OCI-LY7 (cell line): Measurements from ENCODE around the gene SLC20A1. TPM values are rescaled to one million over a fixed set of nuclear protein-coding genes. Genes with fewer than 3 reads are reported as not detected.

Source experiments
- BruUV-seq: library from RNA; stranded (reverse); fragments of 400-500 nt; replicated peaks from 2 replicates; lab custom pipeline; 2021; lab: Mats Ljungman, UMichigan
- CTCF ChIA-PET: fragments of 300-600 bp; sonication (Branson Sonifier 250); formaldehyde crosslinking; loops from one replicate; lab custom pipeline; 2022; ENCODE audit warnings: antibody characterized with exemption; ENCODE audit not compliant: unreplicated experiment; lab: Charles Lee
- POLR2A ChIA-PET: fragments of 300-600 bp; sonication (Branson Sonifier 250); formaldehyde crosslinking; loops from one replicate; lab custom pipeline; 2022; ENCODE audit warnings: antibody characterized with exemption; lab: Charles Lee
- DNase-seq: peaks from one replicate; pipeline ENCODE4 v3.0.0-alpha.2; 2015; ENCODE audit warnings: low spot score
- H2AFZ ChIP-seq: fragments of 200-600 bp; sonication (generic), shearing (Covaris generic); 2 replicates; pipeline ENCODE4 v1.6.1; 2014; ENCODE audit warnings: mild to moderate bottlenecking, antibody characterized with exemption, low read length, moderate library complexity
- H3K27ac ChIP-seq: fragments of 200-600 bp; sonication (generic); 2 replicates; pipeline ENCODE4 v1.5.1; 2014; ENCODE audit warnings: mixed run types, low read depth, mild to moderate bottlenecking, moderate library complexity, low read length, inconsistent platforms; ENCODE audit not compliant: poor library complexity, severe bottlenecking
- H3K36me3 ChIP-seq: fragments of 200-600 bp; sonication (generic); 2 replicates; pipeline ENCODE4 v1.6.1; 2014; ENCODE audit warnings: mild to moderate bottlenecking, antibody characterized with exemption, low read length, moderate library complexity, mixed read lengths; ENCODE audit not compliant: insufficient read depth
- H3K4me1 ChIP-seq: fragments of 200-600 bp; sonication (generic); 2 replicates; pipeline ENCODE4 v1.5.1; 2014; ENCODE audit warnings: mild to moderate bottlenecking, low read length; ENCODE audit not compliant: insufficient read depth, poor library complexity, severe bottlenecking
- H3K4me2 ChIP-seq: fragments of 200-600 bp; sonication (generic); 2 replicates; pipeline ENCODE4 v1.6.1; 2014; ENCODE audit warnings: mild to moderate bottlenecking, low read length
- H3K4me3 ChIP-seq: fragments of 200-600 bp; sonication (generic); 2 replicates; pipeline ENCODE4 v1.5.1; 2014; ENCODE audit warnings: mild to moderate bottlenecking, low read depth, low read length; ENCODE audit not compliant: poor library complexity, severe bottlenecking
- H3K79me2 ChIP-seq: fragments of 200-600 bp; sonication (generic); 2 replicates; pipeline ENCODE4 v1.6.1; 2016; ENCODE audit warnings: low read depth, mild to moderate bottlenecking, low read length, moderate library complexity, mixed read lengths; ENCODE audit not compliant: insufficient read depth
- H3K9me2 ChIP-seq: fragments of 200-600 bp; sonication (generic); 2 replicates; pipeline ENCODE4 v1.6.1; 2016; ENCODE audit warnings: mild to moderate bottlenecking, low read length, mixed read lengths; ENCODE audit not compliant: insufficient read depth
- H3K9me3 ChIP-seq: fragments of 200-600 bp; sonication (generic); 2 replicates; pipeline ENCODE4 v1.6.1; 2014; ENCODE audit warnings: mild to moderate bottlenecking, mixed run types, low read length, mixed read lengths
- H4K20me1 ChIP-seq: fragments of 200-600 bp; sonication (generic); 2 replicates; pipeline ENCODE4 v1.6.1; 2014; ENCODE audit warnings: mild to moderate bottlenecking, antibody characterized with exemption, low read length, moderate library complexity, mixed read lengths; ENCODE audit not compliant: insufficient read depth
- CTCF ChIP-seq: fragments of 200-600 bp; sonication (generic); conservative IDR thresholded peaks from 2 replicates; pipeline ENCODE4 v1.5.1; 2014; ENCODE audit warnings: mild to moderate bottlenecking, antibody characterized with exemption, low read length, moderate library complexity, mixed read lengths
- EZH2phosphoT487 ChIP-seq: fragments of 200-600 bp; sonication (generic); IDR thresholded peaks from 2 replicates; pipeline ENCODE4 v1.6.1; 2018; ENCODE audit warnings: low read depth, borderline replicate concordance, mild to moderate bottlenecking, mixed run types, antibody characterized with exemption, low read length, moderate library complexity, mixed read lengths
- intact Hi-C: fragments of 100-400 bp; cut with micrococcal nuclease; formaldehyde crosslinking; loops from one replicate; pipeline ENCODE4 v1.10.0; 2022; ENCODE audit not compliant: unreplicated experiment
- total RNA-seq, 2 experiments: library from RNA; depleted of rRNA in 1 of 2; stranded (reverse); fragments of >200 nt in 1 of 2; shearing (Covaris generic) in 1 of 2; gene quantifications; 2 replicates each; pipeline ENCODE4 v1.2.3, GENCODE V29; 2014 to 2022

Gene SLC20A1
- total RNA-seq, 2 experiments from 2014 or later, result 64.8 to 89.5 TPM

GRCh38 chr2:112648081-112648480 is 2.3 kb downstream of the SLC20A1 start:
- CTCF ChIA-PET, result interaction anchor here (0.5 kb wide), 1 partner anchor 21 kb away, joined by 3 read pairs; no protein-coding TSS in a partner anchor
- intact Hi-C loops, result loop anchor here (5.0 to 10.0 kb wide), 3 partner anchors 106 to 763 kb away; partner anchors contain the start of genes ANAPC1, CKAP2L and POLR1B

GRCh38 chr2:112656679-112657078 is 10.9 kb downstream of the SLC20A1 start:
- ChIA-PET POLR2A (interaction anchor here (0.5 to 1.2 kb wide), 5 partner anchors 22 to 427 kb away, joined by 3 to 8 read pairs (median 4); no protein-coding TSS in a partner anchor), CTCF (no interaction called here)
- TF ChIP-seq EZH2phosphoT487, result no peak
- no peak for TF ChIP-seq CTCF
- DNase-seq, result no peak
- H4K20me1 ChIP-seq, result peaks cover 16% of the 10 kb centered on the region; the same call in 1 of the 2 replicates
- H3K36me3 ChIP-seq, result peaks cover 99% of the 10 kb centered on the region
- no peak overlapping the region for H3K27ac ChIP-seq
- H2AFZ ChIP-seq, result no peak overlapping the region
- no peaks in the 10 kb centered on the region for H3K9me3 ChIP-seq
- no peaks in the 10 kb centered on the region for H3K4me1 ChIP-seq
- peaks cover 26% of the 10 kb centered on the region; the same call in 1 of the 2 replicates for H3K79me2 ChIP-seq
- H3K9me2 ChIP-seq, result no peaks in the 10 kb centered on the region
- H3K4me2 ChIP-seq, result no peak overlapping the region
- BruUV-seq, result no TSS peak
- intact Hi-C loops, result no loop called here
- no peak overlapping the region for H3K4me3 ChIP-seq

More at GRCh38 chr2:112648081-112648480, 2.3 kb downstream of the SLC20A1 start:
- peaks cover 24% of the 10 kb centered on the region for H4K20me1 ChIP-seq
- H3K4me3 ChIP-seq, result peak overlapping the region; percentile 80
- H3K36me3 ChIP-seq, result peaks cover 65% of the 10 kb centered on the region
- TF ChIP-seq CTCF, result no peak
- TF ChIP-seq EZH2phosphoT487, result no peak
- H3K79me2 ChIP-seq, result peaks cover 72% of the 10 kb centered on the region
- BruUV-seq, result no TSS peak
- no peaks in the 10 kb centered on the region for H3K9me2 ChIP-seq
- POLR2A ChIA-PET, result no interaction called here
- H3K27ac ChIP-seq, result no peak overlapping the region
- H3K4me1 ChIP-seq, result peaks cover 36% of the 10 kb centered on the region
- no peaks in the 10 kb centered on the region for H3K9me3 ChIP-seq
- no peak overlapping the region for H2AFZ ChIP-seq
- DNase-seq, result no peak
- H3K4me2 ChIP-seq, result peak overlapping the region; percentile 97

- no peaks in the 10 kb centered on the region for H3K9me3 ChIP-seq
- ChIA-PET CTCF (no interaction called here), POLR2A (no interaction called here)
- H3K4me3 ChIP-seq, result no peak overlapping the region
- peaks cover 15% of the 10 kb centered on the region; the same call in 1 of the 2 replicates for H3K79me2 ChIP-seq
- DNase-seq, result no peak
- no peaks in the 10 kb centered on the region for H3K4me1 ChIP-seq
- H3K9me2 ChIP-seq, result no peaks in the 10 kb centered on the region
- H3K36me3 ChIP-seq, result peaks cover 99% of the 10 kb centered on the region
- TF ChIP-seq CTCF (no peak), EZH2phosphoT487 (no peak)
- no peak overlapping the region for H3K27ac ChIP-seq
- H4K20me1 ChIP-seq, result peaks cover 11% of the 10 kb centered on the region; the same call in 1 of the 2 replicates
- H3K4me2 ChIP-seq, result no peak overlapping the region
- no TSS peak for BruUV-seq
- intact Hi-C loops, result no loop called here
- no peak overlapping the region for H2AFZ ChIP-seq
Measured at GRCh38 chr2:112658301-112658700, 12.6 kb downstream of the SLC20A1 start.
